Hepatic stellate cell (primary cell): Measurements from ENCODE around the gene MPPED1.

Source experiments
- DNase-seq: peaks from one replicate; pipeline ENCODE4 v3.0.0; 2011; ENCODE audit warnings: low spot score

Gene MPPED1

DNA sequence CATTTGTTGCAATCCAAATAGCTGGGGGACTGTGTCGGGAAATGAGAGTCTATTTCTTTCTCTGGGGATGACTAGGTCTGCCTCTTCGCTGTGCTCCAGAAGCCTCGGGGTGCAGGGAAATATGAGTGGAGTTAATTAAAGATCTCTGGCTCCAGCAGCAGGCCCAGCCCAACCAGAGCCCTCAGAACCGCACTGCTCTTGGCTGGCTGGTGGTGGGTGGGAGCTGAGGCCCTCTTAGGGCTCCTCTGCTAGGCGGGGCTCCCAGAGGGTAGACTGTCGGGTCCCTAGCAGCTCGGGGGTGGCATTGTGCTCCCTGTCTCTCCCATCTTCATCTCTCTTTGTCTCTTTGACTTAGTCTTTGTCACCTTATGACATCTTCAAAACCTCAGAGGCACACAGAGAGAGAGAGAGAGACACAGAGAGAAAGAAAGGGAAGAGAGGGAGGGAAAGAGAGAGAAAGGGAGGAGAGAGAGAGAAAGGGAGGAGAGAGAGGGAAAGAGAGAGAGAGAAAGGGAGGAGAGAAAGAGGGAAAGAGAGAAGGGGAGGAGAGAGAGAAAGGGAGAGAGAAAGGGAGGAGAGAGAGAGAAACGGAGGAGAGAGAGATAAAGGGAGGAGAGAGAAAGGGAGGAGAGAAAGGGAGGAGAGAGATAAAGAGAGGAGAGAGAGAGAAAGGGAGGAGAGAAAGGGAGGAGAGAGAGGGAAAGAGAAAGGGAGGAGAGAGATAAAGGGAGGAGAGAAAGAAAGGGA, 20.2 kb downstream of the MPPED1 start:
- no peak for DNase-seq

DNA sequence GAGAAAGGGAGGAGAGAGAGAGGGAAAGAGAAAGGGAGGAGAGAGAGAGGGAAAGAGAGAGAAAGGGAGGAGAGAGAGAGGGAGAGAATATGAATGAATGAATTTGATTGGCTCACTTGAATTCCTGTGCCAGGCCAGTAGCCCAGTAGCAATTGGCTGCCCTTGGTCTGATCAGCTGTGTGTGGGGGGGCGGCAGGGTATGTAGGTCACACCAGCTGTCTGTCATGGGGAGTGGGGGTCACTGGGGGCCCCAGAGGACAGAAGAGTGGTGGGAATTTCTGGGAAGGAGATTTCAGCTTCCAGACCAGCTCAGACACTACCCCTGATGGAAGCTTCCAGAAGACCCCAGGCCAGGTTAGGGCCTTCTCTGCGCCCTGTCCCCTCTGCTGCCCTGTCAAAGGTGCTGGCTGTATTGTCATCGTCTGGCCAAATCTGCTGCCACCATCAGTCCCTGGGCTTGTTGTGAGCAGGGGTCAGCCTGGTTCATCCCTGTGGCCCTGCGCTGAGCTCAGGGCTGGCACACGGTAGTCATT, 21.1 kb downstream of the MPPED1 start:
- no peak for DNase-seq

DNA sequence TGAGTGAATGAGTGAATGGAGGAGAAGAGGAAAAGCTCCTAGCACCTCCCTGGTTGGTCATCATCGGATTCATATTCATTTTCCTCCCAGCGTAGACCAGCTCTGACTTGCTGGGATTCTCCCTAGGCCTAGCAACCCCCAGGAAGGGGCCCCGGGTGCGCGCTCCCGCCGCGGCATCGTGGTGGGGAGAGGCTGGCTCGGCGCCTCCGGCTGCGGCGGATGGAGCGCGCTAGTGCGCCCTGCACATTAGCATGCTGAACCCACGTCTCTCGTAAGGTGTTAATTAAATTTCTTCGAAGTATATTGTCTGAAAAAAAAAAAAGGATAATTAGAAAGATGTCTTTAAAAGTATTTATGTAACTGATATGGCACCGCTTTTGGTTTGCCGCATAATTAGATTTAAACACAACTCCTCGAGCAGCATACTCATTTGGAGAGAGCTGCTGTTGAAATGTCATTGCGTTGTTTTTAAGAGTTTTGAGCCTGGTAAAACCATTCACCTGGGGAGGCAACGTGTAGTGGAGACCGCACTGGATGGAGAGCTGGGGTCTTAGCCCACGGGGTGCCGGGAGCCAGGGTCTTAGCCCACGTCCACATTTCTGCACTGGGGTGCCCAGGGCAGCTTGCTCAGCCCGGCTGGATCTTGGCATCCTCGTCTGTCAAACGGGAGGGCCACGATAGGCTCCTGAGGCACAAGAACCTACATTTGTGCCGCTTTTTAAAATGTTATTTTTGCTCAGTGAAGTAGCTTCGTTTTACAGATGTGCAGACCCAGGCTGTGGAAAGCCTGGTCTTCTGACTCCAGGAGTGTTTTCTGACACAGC, 21.8 kb downstream of the MPPED1 start:
- no peak for DNase-seq

DNA sequence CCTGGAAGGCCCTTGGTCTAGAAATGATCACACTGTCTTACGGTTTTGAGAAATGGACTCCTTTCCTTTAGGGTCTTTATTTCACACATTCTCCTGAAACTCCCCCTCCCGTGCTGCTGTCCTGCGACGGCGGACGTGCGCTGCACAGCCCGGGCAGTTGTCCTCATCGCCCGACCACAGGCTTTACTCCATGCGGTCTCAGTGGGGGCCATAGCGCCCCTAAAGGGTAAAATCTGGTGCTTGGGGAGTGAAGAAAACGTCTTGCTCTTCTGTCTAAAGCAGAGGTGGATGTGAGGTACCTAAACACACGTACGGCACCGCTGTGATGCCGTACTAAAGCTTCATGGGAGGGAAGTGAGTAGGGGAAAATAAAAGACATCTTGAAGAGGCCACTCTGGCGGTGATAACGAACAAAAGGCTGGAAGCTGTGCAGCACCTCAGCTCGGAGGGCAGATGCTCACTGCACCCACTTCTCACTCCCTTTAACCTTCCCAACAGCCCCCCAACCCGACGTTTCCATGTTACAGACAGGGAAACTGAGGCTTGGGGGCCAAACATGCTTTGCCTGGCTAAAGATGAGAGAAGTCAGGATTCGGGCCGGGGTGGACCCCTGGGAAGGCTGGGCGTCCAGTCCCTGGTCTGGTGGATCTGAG, 22.6 kb downstream of the MPPED1 start:
- DNase-seq, result no peak

DNA sequence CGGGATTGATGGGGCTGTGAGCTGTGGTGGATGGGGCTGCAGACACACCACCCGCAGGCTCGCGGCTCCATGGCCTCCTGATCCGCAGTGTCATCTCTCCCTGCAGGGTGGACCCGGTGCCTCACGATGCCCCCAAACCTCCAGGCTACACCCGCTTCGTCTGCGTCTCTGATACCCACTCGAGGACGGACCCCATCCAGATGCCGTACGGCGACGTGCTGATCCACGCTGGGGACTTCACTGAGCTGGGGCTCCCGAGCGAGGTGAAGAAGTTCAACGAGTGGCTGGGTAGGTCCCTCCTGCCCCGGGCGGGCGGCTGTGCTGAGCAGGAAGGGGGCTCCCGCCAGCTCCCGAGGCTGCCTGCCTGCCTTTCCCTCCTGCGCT, 23.1 kb downstream of the MPPED1 start:
- no peak for DNase-seq

DNA sequence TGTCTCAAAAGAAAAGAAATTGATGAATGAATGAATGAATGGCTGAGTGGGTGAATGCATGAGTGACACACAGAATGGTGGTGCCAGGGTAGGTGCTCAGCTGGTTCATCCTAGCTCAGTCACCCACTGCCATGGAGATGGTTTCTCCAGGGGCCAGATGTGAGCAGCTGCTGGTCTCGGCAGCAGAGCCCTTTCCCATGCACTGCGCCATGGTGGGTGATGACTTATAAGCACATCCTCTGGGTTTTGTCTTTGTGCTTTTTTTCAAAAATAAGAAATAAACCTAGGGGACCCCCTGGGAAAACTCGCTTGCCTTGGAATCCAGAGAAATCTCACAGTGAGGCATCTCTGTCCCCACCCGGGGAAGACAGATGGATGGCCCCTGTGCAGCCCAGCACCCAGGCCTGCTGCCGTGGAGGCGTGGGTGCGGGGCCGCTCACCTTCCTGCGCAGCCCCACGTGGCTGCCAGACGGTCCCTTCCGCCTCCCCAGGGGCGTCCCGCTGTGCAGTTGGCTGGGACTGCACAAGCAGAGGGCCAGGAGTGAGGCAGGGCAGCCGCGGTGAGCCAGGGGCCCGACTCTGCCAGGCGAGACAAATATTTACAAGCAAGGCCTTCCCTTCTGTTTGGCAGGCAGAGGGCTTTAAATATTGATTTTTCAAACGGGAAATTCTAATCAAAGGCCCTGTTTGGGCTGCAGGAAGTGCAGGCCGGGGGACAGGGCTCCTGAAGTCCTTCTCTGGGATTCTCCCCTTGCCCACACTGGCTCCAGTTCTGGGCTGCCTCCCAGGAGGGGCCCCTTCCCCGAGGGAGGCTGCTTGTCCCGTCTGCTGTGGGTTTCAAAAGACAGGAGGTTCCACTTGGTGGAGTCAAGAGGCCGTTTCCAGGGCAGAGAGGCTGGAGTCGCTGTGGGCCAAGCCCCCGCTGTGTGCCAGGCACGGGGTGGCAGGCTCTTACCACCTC, 24.3 kb downstream of the MPPED1 start:
- no peak for DNase-seq

DNA sequence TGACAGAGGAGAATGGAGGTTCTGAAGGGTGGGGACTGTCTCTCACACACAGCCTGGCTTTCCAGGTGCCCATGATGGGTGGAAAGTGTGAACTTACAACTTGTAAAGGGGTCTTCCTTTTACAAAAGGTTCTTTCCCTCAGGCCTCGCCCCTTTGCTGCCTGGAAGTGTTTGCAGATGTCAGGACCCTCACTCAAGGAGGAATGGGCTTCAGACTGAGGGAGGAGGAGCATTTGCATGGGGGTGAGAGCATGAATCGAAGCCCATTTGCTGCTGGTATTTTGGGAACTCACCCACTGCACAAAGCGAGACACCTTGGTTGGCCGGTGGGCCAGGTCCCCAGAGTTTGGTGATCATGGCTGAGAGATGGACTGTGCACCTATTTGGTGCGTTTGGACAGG, 25.1 kb downstream of the MPPED1 start:
- no peak for DNase-seq

DNA sequence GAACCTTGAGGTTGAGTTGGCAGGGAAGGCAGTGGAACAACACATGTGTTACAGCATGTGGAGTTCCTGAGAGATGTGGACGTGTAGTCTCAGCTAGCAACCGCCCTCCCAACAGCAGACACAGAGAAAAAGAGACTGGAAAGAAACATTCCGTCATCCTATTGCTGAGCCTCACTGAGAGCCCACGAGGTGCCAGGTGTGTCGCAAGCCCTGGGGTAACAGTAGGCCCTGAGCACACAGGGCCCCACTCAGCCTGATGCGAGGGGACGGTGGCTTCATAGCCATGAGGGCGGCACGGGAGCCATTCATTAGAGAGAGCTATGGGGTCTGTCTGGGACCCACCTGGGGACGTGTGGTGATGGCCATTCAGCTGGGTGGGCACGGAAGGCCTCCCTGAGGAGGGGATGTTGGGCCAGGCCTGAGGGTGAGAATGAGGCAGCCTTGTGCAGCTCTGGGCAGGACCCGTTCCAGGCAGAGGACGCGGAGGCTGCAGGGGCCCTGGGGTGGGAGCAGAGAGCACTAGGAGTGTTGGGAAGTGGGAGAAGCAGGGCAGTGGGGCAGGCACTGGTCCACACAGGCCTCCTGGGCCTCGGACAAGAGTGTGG, 26.2 kb downstream of the MPPED1 start:
- no peak for DNase-seq

DNA sequence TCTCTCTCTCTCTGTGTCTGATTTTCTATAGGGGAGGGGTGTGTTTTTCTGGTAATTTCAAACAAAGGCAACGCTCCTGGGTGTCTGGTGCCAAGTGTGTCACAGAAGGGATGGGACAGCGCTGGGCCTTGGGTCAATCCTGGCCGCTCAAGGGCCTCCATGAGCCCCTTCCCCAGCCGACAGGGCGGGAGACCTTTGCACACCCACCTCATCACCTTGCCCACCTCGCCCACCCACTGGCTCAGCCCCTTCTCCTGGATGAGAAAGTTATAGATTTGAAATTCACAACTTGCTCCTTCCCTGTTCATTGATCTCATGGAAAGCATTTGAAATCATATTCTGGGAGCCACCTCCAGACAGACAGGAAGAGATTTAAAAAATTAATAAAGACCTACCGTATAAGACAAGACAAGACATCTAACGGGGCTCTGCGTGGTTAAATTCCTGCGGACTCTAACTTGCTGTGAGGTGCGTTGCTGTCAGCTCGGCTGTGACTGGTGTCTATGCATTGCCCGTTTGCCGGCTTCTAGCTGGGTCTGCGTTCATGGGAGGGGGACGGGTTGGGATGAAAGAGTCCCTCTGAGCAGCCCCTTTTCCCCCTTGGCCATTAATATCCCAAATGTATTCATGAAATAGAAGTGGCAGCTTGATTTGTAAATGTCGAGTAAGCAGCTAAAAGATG, 27.0 kb downstream of the MPPED1 start:
- no peak for DNase-seq

DNA sequence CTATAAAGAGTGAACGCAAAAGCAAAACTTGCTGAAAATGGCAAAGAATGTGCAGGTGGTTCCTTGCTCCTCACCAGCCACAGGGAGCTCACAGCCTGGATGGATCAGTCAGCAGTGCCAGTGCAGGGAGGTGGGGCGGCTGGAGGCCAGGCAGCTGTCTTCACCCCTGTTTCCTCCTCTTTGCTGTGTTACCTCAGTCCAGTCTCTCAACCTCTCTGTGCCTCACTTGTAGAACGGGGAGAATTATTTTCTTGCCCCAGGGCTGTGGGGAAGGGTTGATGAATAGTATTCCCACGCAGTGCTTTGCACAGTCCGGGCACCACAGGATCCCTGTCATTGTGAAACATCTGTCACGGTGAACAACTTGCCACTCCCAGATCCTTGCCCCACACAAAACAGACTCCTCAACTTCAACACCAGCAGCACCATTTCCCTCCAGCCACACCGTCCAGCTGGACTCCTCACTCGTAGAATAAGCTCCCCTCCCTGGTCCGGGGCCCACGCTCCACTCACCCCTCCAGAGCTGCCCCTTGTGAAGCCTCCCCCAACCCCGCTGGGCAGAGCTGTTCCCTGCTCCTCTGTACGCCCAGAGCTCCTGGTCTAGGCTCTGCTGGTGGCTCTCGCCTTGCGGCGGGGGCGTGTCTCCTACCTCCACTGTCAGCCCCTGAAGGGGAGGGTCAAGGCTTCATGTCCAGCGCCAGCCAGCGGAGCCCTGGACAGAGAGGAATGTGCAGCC, 27.7 kb downstream of the MPPED1 start:
- no peak for DNase-seq

DNA sequence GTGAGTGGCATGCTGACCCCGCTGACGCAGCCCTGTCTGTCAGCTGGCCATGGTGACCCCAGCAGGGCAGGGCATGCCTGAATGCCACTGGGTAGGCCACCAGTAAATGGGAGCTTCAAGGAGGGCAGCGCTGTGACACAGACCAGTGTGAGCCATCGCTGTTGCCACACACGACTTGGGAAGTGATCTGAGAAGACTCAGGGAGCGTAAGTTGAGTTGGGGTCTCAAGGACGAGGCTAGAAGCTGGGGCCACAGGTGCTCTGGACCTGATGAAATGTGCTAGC, 28.2 kb downstream of the MPPED1 start:
- DNase-seq, result no peak

DNA sequence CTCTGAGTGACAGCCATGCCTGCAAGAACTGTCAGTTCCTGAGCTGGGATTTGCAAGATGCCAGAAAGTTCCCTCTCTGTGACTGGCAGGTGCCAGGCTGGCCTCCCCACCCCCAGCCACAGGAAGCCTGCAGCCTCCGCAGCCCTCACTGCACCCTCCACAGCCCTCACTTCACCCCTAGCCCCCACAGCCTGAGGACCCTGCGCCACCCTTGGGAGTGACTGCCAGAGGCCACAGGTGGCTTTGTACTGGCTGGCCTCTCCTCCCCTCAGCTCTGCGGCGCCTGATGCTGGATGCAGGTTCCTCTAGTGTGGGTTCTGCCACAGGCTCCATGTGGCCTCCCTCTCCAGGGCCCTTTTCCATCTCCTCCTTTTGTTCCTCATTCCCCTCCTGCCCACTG, 28.7 kb downstream of the MPPED1 start:
- no peak for DNase-seq

DNA sequence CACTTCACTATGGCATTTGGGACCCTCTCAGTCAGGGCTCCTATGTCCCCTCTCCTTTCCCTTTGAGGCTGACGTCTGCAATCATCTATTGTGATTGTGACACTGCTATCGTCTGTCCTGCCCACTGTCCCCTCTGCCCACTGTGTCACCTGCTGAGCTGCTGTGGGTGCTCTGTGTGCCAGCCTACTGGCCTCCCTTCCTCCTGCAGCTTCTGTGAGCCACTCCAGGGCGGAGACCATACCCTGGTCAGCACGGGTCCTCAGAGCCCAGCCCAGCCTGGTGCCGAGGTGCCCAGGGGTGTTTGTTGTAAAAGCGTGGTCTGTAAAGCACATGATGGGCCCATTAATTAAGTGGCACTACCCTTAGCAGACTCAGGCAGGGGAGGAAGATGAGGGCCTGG, 29.4 kb downstream of the MPPED1 start:
- DNase-seq, result no peak

DNA sequence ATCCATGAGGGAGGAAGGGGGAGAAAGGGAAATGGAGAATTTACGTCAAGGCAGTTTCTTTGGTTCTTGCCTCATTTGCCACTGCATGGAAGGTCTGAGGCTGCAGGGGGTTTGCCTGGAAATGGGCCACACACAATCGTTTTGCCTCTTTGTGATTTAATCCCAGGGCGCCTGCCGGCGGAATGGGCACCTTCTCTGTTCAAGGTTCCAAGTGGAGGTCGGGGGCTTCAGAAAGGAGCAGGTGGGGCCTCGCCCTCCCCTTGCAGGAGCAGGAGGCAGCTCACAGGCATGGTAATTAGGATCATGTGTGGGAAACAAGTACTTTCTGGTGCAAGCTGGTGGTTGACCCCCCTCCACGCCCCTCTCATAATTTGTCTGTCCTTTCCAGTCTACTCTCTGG, 29.9 kb downstream of the MPPED1 start:
- no peak for DNase-seq

DNA sequence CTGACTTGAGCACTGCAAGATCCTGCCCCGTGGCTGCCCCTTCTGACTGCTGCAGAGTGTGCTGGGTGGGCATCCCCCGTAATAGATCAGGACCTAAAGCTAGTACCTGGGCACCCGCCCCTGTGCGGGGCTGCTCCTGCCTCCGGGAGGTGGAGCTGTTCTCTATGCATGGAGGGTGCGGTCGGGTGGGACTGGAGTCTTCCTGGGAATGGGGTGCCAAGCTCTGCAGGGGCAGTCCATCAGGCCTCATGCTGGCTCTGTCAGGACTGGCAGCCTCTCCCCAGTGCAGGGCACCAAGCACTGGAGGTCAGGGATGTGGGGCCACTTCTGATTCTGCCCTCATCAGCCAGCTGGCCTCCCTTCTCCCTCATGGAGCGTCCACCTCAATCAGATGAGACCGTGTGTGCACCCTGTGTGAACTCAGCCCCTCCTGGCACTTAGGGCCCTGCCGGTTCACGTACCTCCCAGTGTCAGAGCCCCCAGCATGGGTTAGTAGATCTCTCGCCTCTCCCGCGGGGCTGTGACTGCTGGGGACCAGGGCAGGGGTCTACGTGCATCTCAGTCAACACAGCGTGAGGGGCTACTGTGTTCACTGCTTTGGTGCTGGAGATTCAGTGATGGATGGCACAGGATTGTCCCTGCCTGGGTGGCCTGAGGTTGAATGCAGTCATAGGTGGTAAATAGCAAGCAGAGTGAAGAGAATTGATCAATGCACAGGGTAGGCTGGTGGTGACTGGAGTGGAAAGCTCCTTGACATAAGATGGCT, 30.8 kb downstream of the MPPED1 start:
- DNase-seq, result no peak

DNA sequence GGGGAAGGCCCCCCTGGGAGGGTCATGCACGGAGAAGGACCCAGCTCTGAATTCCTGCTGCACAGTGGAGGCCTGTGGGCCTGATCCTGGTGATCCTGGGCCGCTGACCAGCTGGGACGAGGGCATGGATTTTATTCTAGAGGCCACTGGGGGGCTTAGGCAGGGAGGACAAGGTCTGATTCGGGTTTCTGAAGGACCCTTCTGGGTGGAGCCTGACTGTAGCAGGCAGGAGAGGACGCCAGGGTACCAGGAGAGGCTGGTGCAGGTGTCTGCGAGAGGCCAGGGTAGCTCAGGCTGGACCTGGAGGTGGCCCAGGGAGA, 31.3 kb downstream of the MPPED1 start:
- DNase-seq, result no peak

DNA sequence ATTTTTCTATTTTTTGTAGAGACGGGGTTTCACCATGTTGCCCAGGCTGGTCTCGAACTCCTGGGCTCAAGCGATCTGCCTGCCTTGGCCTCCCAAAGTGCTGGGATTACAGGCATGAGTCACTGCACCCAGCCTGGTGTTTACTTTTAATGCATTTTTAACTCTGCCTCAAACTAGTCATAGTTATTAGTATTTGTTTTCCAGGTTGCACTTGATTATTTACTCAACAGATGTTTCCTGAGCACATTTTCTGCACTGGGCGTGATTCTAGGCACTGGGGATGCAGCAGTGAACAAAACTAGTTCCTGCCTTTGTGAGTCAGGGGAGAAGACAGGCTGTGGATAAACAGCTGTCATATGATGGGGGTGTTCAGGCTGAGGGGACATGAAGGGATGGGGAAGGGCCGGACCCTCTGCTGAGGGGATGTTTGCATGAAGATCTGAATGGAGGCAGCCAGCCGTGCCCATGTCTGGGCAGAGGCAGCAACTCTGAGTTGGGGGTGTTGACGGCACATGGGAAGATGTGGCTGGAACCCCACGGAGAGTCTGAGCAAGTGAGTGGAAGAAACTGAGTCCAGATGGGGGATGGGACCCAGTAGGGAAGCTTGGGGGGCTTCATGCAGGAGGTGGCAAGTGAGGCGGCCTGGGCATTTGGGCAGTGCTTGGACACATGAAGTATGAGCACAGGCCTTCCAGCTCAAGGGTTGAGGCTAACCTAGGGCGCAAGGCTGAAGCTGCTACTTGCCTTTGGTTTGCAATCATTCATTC, 34.4 kb downstream of the MPPED1 start:
- DNase-seq, result no peak

DNA sequence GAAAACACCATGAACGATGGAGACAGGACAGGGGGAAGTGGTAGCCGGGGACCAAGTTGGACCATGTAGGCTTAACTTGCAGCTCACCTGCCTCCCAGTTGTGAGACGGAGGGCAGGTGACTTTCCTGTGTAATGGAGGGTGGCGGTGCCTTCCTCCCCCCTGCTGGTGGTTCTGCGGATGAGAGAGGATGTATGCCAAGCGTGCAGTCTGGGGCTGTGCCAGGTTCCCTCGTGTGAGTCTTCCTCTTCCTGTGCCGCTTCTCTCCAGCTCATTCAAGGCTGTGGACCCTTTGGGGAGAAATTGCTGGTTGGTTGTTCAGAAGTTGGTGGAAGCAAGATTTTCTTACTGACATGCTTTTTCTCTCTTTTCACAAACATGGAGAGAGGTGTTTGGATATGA, 35.1 kb downstream of the MPPED1 start:
- DNase-seq, result no peak

DNA sequence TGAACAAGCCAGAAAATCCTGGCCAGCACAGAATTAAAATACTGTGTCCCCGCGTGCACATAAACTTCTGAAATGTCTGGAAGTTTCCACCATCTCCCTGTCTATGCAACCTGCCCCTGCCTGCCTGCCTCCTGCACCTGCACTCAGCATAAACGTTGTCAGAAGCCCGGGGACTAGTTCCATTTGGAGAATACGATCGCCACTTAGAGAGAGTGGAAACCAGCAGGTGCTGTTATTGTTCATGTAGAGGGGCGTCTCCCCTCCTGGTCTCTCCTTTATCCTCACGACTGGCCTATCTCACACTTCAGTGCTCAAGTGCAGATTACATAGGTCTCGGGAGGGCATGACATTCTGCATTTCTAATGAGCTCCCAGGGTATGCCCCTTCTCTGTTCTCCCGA, 35.6 kb downstream of the MPPED1 start:
- no peak for DNase-seq
